Activated CD4-positive, alpha-beta memory T cell treated with anti-CD3 and anti-CD28 coated beads, Interleukin-2, amount 10 ng/mL, durations not matched to agents 7 days and 5 days (primary cell): ENCODE results near the gene PTMS. TPM values are rescaled to one million over a fixed set of nuclear protein-coding genes. Genes with fewer than 3 reads are reported as not detected.

Experiments
- CTCF ChIA-PET: fragments of 350-600 bp; sonication (Branson Sonifier 250); formaldehyde crosslinking; loops from one replicate; lab custom pipeline; 2021; ENCODE audit warnings: antibody characterized with exemption, inconsistent platforms; lab: Charles Lee
- POLR2A ChIA-PET: fragments of 350-600 bp; sonication (Branson Sonifier 250); formaldehyde crosslinking; loops from one replicate; lab custom pipeline; 2021; ENCODE audit warnings: antibody characterized with exemption; lab: Charles Lee
- DNase-seq: peaks from one replicate; pipeline ENCODE4 v3.0.0-alpha.2; 2020
- H3K27ac Mint-ChIP-seq: one replicate; pipeline ENCODE4 v1.8.0; 2021; ENCODE audit warnings: mild to moderate bottlenecking, mixed read lengths
- H3K27me3 Mint-ChIP-seq: one replicate; pipeline ENCODE4 v1.8.0; 2021; ENCODE audit warnings: mixed read lengths
- H3K36me3 Mint-ChIP-seq: one replicate; pipeline ENCODE4 v1.8.0; 2021; ENCODE audit warnings: low read depth, mixed read lengths
- H3K4me1 Mint-ChIP-seq: one replicate; pipeline ENCODE4 v1.8.0; 2021; ENCODE audit warnings: mixed read lengths
- H3K4me3 Mint-ChIP-seq: one replicate; pipeline ENCODE4 v1.8.0; 2021; ENCODE audit warnings: mild to moderate bottlenecking, mixed read lengths
- H3K9me3 Mint-ChIP-seq: one replicate; pipeline ENCODE4 v1.8.0; 2021; ENCODE audit warnings: mixed read lengths
- total RNA-seq, 2 experiments: library from RNA; stranded (reverse); gene quantifications; one replicate each; pipeline ENCODE4 v1.2.3, GENCODE V29; 2021

PTMS gene
- total RNA-seq, 2 experiments from 2014 or later: 47.0 to 49.6 TPM

GRCh38 chr12:6753772-6754356, 12.3 kb upstream of the PTMS start:
- ChIA-PET CTCF (interaction anchor here (0.7 to 6.1 kb wide), 33 partner anchors 9 to 204 kb away, joined by 3 to 78 read pairs (median 7); partner anchors contain the start of genes CD4, CDCA3, COPS7A and GPR162), POLR2A (interaction anchor here (0.9 to 4.2 kb wide), 26 partner anchors 10 to 283 kb away, joined by 3 to 73 read pairs (median 8); partner anchors contain the start of genes CD4, CDCA3, COPS7A and GAPDH)
- H3K9me3 Mint-ChIP-seq: no peaks in the 10 kb centered on the region
- H3K27me3 Mint-ChIP-seq: peaks cover 8% of the 10 kb centered on the region
- peak overlapping the region; percentile 92 for H3K4me3 Mint-ChIP-seq
- peaks cover 31% of the 10 kb centered on the region for H3K4me1 Mint-ChIP-seq
- no peak for DNase-seq
- peaks cover 26% of the 10 kb centered on the region for H3K36me3 Mint-ChIP-seq
- H3K27ac Mint-ChIP-seq: peak overlapping the region; percentile 90

- Mint-ChIP-seq H3K27me3 (peaks cover 9% of the 10 kb centered on the region), H3K4me1 (peaks cover 34% of the 10 kb centered on the region), H3K4me3 (no peak overlapping the region), H3K9me3 (no peaks in the 10 kb centered on the region), H3K36me3 (peaks cover 21% of the 10 kb centered on the region), H3K27ac (no peak overlapping the region)
- CTCF ChIA-PET: interaction anchor here (0.7 to 6.1 kb wide), 27 partner anchors 8 to 177 kb away, joined by 3 to 78 read pairs (median 13); partner anchors contain the start of genes CD4, CDCA3, COPS7A and LAG3
- POLR2A ChIA-PET: interaction anchor here (0.6 to 4.2 kb wide), 16 partner anchors 9 to 118 kb away, joined by 3 to 73 read pairs (median 15); partner anchors contain the start of genes CD4, CDCA3, COPS7A and GPR162
- DNase-seq: no peak
Observed at GRCh38 chr12:6754411-6754810, 11.8 kb upstream of the PTMS start.

GRCh38 chr12:6757028-6757690, 9.0 kb upstream of the PTMS start:
- DNase-seq: no peak
- ChIA-PET POLR2A (interaction anchor here (0.8 kb wide), 1 partner anchor 20 kb away, joined by 3 read pairs; no protein-coding TSS in a partner anchor), CTCF (interaction anchor here (0.6 to 6.1 kb wide), 4 partner anchors 10 to 96 kb away, joined by 3 to 78 read pairs (median 4); partner anchors contain the start of gene PTMS)
- H3K27ac Mint-ChIP-seq: no peak overlapping the region
- H3K27me3 Mint-ChIP-seq: peaks cover 20% of the 10 kb centered on the region
- peaks cover 22% of the 10 kb centered on the region for H3K4me1 Mint-ChIP-seq
- H3K9me3 Mint-ChIP-seq: no peaks in the 10 kb centered on the region
- no peak overlapping the region for H3K4me3 Mint-ChIP-seq
- H3K36me3 Mint-ChIP-seq: peaks cover 2% of the 10 kb centered on the region

GRCh38 chr12:6758506-6759095, 7.6 kb upstream of the PTMS start:
- no peak overlapping the region for H3K27ac Mint-ChIP-seq
- no peaks in the 10 kb centered on the region for H3K36me3 Mint-ChIP-seq
- ChIA-PET CTCF (interaction anchor here (0.9 kb wide), 1 partner anchor 67 kb away, joined by 4 read pairs; no protein-coding TSS in a partner anchor), POLR2A (no interaction called here)
- no peak overlapping the region for H3K4me3 Mint-ChIP-seq
- H3K27me3 Mint-ChIP-seq: peaks cover 27% of the 10 kb centered on the region
- DNase-seq: no peak
- peaks cover 16% of the 10 kb centered on the region for H3K4me1 Mint-ChIP-seq
- H3K9me3 Mint-ChIP-seq: no peaks in the 10 kb centered on the region

GRCh38 chr12:6759741-6760140, 6.4 kb upstream of the PTMS start:
- DNase-seq: no peak
- Mint-ChIP-seq H3K4me1 (peaks cover 22% of the 10 kb centered on the region), H3K4me3 (no peak overlapping the region), H3K36me3 (no peaks in the 10 kb centered on the region), H3K27ac (no peak overlapping the region), H3K27me3 (peaks cover 36% of the 10 kb centered on the region), H3K9me3 (no peaks in the 10 kb centered on the region)
- POLR2A ChIA-PET: no interaction called here
- CTCF ChIA-PET: interaction anchor here (0.7 to 0.9 kb wide), 2 partner anchors 66 to 161 kb away, joined by 3 to 4 read pairs; no protein-coding TSS in a partner anchor

- Mint-ChIP-seq H3K9me3 (no peaks in the 10 kb centered on the region), H3K4me1 (peaks cover 41% of the 10 kb centered on the region), H3K27me3 (peaks cover 49% of the 10 kb centered on the region), H3K36me3 (peaks cover 3% of the 10 kb centered on the region), H3K4me3 (no peak overlapping the region), H3K27ac (no peak overlapping the region)
- ChIA-PET POLR2A (interaction anchor here (0.8 to 1.0 kb wide), 2 partner anchors 10 to 26 kb away, joined by 4 to 5 read pairs; partner anchors contain the start of genes CD4 and MLF2), CTCF (interaction anchor here (1.8 kb wide), 1 partner anchor 10 kb away, joined by 7 read pairs; the partner anchor contains the start of gene MLF2)
- DNase-seq: no peak
Observed at GRCh38 chr12:6763380-6763779, 2.8 kb upstream of the PTMS start.

GRCh38 chr12:6764011-6764828, 1.9 kb upstream of the PTMS start:
- ChIA-PET CTCF (interaction anchor here (3.8 kb wide), 1 partner anchor 17 kb away, joined by 64 read pairs; no protein-coding TSS in a partner anchor), POLR2A (interaction anchor here (0.8 to 8.4 kb wide), 5 partner anchors 11 to 28 kb away, joined by 4 to 73 read pairs (median 15); partner anchors contain the start of genes CD4 and MLF2)
- H3K27me3 Mint-ChIP-seq: peaks cover 46% of the 10 kb centered on the region
- H3K27ac Mint-ChIP-seq: no peak overlapping the region
- no peaks in the 10 kb centered on the region for H3K9me3 Mint-ChIP-seq
- H3K4me3 Mint-ChIP-seq: peak overlapping the region; percentile 38
- H3K4me1 Mint-ChIP-seq: peaks cover 42% of the 10 kb centered on the region
- peak; percentile 71 for DNase-seq
- H3K36me3 Mint-ChIP-seq: peaks cover 3% of the 10 kb centered on the region

GRCh38 chr12:6765048-6765633, 1.0 kb upstream of the PTMS start:
- no peak for DNase-seq
- POLR2A ChIA-PET: interaction anchor here (0.9 to 8.4 kb wide), 11 partner anchors 10 to 231 kb away, joined by 3 to 73 read pairs (median 7); partner anchors contain the start of genes CD4, GAPDH, GPR162 and MLF2

GRCh38 chr12:6766651-6767349, 637 bp downstream of the PTMS start:
- Mint-ChIP-seq H3K9me3 (no peaks in the 10 kb centered on the region), H3K4me1 (peaks cover 57% of the 10 kb centered on the region), H3K36me3 (peaks cover 3% of the 10 kb centered on the region), H3K4me3 (peak overlapping the region; percentile 87), H3K27ac (peak overlapping the region; percentile 48), H3K27me3 (peaks cover 37% of the 10 kb centered on the region)
- CTCF ChIA-PET: interaction anchor here (0.7 to 4.6 kb wide), 25 partner anchors 9 to 341 kb away, joined by 3 to 78 read pairs (median 4); partner anchors contain the start of genes CD4, CDCA3, COPS7A and LPAR5
- DNase-seq: peak; percentile 70
- POLR2A ChIA-PET: interaction anchor here (0.6 to 8.4 kb wide), 17 partner anchors 8 to 233 kb away, joined by 3 to 73 read pairs (median 5); partner anchors contain the start of genes CD4, CDCA3, COPS7A and GAPDH

More at GRCh38 chr12:6765048-6765633, 1.0 kb upstream of the PTMS start:
- peaks cover 45% of the 10 kb centered on the region for H3K4me1 Mint-ChIP-seq
- CTCF ChIA-PET: interaction anchor here (3.8 to 4.6 kb wide), 3 partner anchors 11 to 26 kb away, joined by 50 to 78 read pairs (median 64); partner anchors contain the start of genes CD4 and MLF2
- peak overlapping the region; percentile 5 for H3K27ac Mint-ChIP-seq
- H3K4me3 Mint-ChIP-seq: peak overlapping the region; percentile 68
- peaks cover 43% of the 10 kb centered on the region for H3K27me3 Mint-ChIP-seq
- peaks cover 3% of the 10 kb centered on the region for H3K36me3 Mint-ChIP-seq
- no peaks in the 10 kb centered on the region for H3K9me3 Mint-ChIP-seq

GRCh38 chr12:6767353-6768319, 1.5 kb downstream of the PTMS start:
- H3K36me3 Mint-ChIP-seq: peaks cover 3% of the 10 kb centered on the region
- H3K27ac Mint-ChIP-seq: peak overlapping the region; percentile 48

More at GRCh38 chr12:6767353-6768319, 1.5 kb downstream of the PTMS start:
- ChIA-PET POLR2A (interaction anchor here (1.1 to 8.4 kb wide), 13 partner anchors 7 to 105 kb away, joined by 3 to 73 read pairs (median 7); partner anchors contain the start of genes CD4, CDCA3, COPS7A and MLF2), CTCF (interaction anchor here (1.0 to 4.6 kb wide), 17 partner anchors 8 to 172 kb away, joined by 3 to 78 read pairs (median 4); partner anchors contain the start of genes CD4, CDCA3, COPS7A and MLF2)
- no peaks in the 10 kb centered on the region for H3K9me3 Mint-ChIP-seq
- H3K27me3 Mint-ChIP-seq: peaks cover 31% of the 10 kb centered on the region
- DNase-seq: no peak
- peaks cover 61% of the 10 kb centered on the region for H3K4me1 Mint-ChIP-seq
- peak overlapping the region; percentile 87 for H3K4me3 Mint-ChIP-seq
